Liver (tissue), 9 donors: ENCODE results near the gene ERC1. TPM values are rescaled to one million over a fixed set of nuclear protein-coding genes. Genes with fewer than 3 reads are reported as not detected.

Source experiments
- DNase-seq: peaks from one replicate; pipeline ENCODE4 v3.0.0-alpha.2; 2017; ENCODE audit warnings: low spot score
- H3K27ac ChIP-seq, 2 donors: one replicate each; pipeline ENCODE4 v1.7.0; 2013; ENCODE audit warnings: inconsistent platforms in 2 of 2, low read length in 2 of 2, control low read depth in 1 of 2, low read depth in 1 of 2, mild to moderate bottlenecking in 1 of 2
- H3K27me3 ChIP-seq, 4 donors: one replicate each; pipeline versions ENCODE4 v1.6.1 to v1.7.0; 2013; ENCODE audit warnings: low read length in 3 of 4, inconsistent platforms in 1 of 4, mild to moderate bottlenecking in 1 of 4, moderate library complexity in 1 of 4; ENCODE audit not compliant: control insufficient read depth in 4 of 4, insufficient read depth in 4 of 4
- H3K36me3 ChIP-seq, 4 donors: one replicate each; pipeline versions ENCODE4 v1.6.1 to v1.7.0; 2013; ENCODE audit warnings: low read length in 3 of 4, mild to moderate bottlenecking in 3 of 4, low read depth in 1 of 4, moderate library complexity in 1 of 4; ENCODE audit not compliant: control insufficient read depth in 4 of 4, insufficient read depth in 3 of 4
- H3K4me1 ChIP-seq, 4 donors: one replicate each; pipeline versions ENCODE4 v1.6.1 to v1.7.0; 2013; ENCODE audit warnings: low read length in 3 of 4, mild to moderate bottlenecking in 3 of 4, moderate library complexity in 1 of 4; ENCODE audit not compliant: control insufficient read depth in 4 of 4, insufficient read depth in 4 of 4
- H3K4me3 ChIP-seq, 3 donors: one replicate each; pipeline versions ENCODE4 v1.6.1 to v1.7.0; 2013; ENCODE audit warnings: low read length in 3 of 3, control low read depth in 1 of 3, low read depth in 1 of 3, mild to moderate bottlenecking in 1 of 3
- H3K9ac ChIP-seq, 2 donors: one replicate each; pipeline ENCODE4 v1.7.0; 2013; ENCODE audit warnings: low read length in 2 of 2, mild to moderate bottlenecking in 2 of 2, moderate library complexity in 2 of 2, control low read depth in 1 of 2, low read depth in 1 of 2
- H3K9me3 ChIP-seq, 4 donors: one replicate each; pipeline versions ENCODE4 v1.6.1 to v1.7.0; 2013; ENCODE audit warnings: low read length in 3 of 4; ENCODE audit not compliant: control insufficient read depth in 4 of 4
- CTCF ChIP-seq: fragments of 150-350 bp; IDR thresholded peaks from 2 replicates; pipeline ENCODE4 v1.5.1; 2017; ENCODE audit warnings: improper control_type of control experiment, low read depth, low read length; ENCODE audit not compliant: missing input control
- FOXA1 ChIP-seq: IDR thresholded peaks from 2 replicates; pipeline ENCODE4 v1.6.1; 2016; ENCODE audit warnings: antibody characterized with exemption
- GABPA ChIP-seq, 2 donors: IDR thresholded peaks in 1 of 2; conservative IDR thresholded peaks in 1 of 2; 2 replicates each; pipeline ENCODE4 v1.6.1; 2016; ENCODE audit warnings: antibody characterized with exemption in 2 of 2, mild to moderate bottlenecking in 1 of 2, moderate library complexity in 1 of 2
- HNF4A ChIP-seq, 2 donors: conservative IDR thresholded peaks; 2 replicates each; pipeline ENCODE4 v1.6.1; 2016; ENCODE audit warnings: antibody characterized with exemption in 2 of 2, mild to moderate bottlenecking in 2 of 2
- HNF4G ChIP-seq: IDR thresholded peaks from 2 replicates; pipeline ENCODE4 v1.6.1; 2016; ENCODE audit warnings: antibody characterized with exemption
- JUND ChIP-seq, 2 donors: IDR thresholded peaks; 2 replicates each; pipeline ENCODE4 v1.6.1; 2016; ENCODE audit warnings: antibody characterized with exemption in 2 of 2
- RAD21 ChIP-seq, 2 donors: IDR thresholded peaks; 2 replicates each; pipeline ENCODE4 v1.6.1; 2016; ENCODE audit warnings: antibody characterized with exemption in 2 of 2, mild to moderate bottlenecking in 2 of 2
- RXRA ChIP-seq, 2 donors: IDR thresholded peaks; 2 replicates each; pipeline ENCODE4 v1.6.1; 2017 to 2018; ENCODE audit warnings: antibody characterized with exemption in 2 of 2, mild to moderate bottlenecking in 1 of 2
- SP1 ChIP-seq: IDR thresholded peaks from 2 replicates; pipeline ENCODE4 v1.6.1; 2018; ENCODE audit warnings: antibody characterized with exemption, mild to moderate bottlenecking
- ZBTB33 ChIP-seq: IDR thresholded peaks from 2 replicates; pipeline ENCODE4 v1.6.1; 2016; ENCODE audit warnings: antibody characterized with exemption
- WGBS: extraction: QIAGEN DNeasy Blood & Tissue Kit; methylation state at CpG from one replicate; pipeline ENCODE4 v1.1.7; 2013; 5-methylcytosine and 5-hydroxymethylcytosine counted together
- polyA plus RNA-seq, 2 donors: library from polyadenylated mRNA; stranded (reverse) in 1 of 2; unstranded in 1 of 2; fragments of 200-250 nt in 1 of 2; fragments of >200 nt in 1 of 2; fragmentation: Nextera tagmentation in 1 of 2; extraction: Ambion mirVana in 1 of 2; gene quantifications; one replicate each; pipeline versions ENCODE4 v1.2.1 to v1.2.3, GENCODE V29; 2013 to 2015
- total RNA-seq, 2 donors: library from RNA; depleted of rRNA; stranded (reverse); fragments of >200 nt; gene quantifications; one replicate each; pipeline ENCODE4 v1.2.3, GENCODE V29; 2014
- TF ChIP-seq, protein P1 (sequence below): IDR thresholded peaks from 2 replicates; pipeline ENCODE4 v1.6.1; 2016; ENCODE audit warnings: antibody characterized with exemption
- TF ChIP-seq, protein P2 (sequence below): IDR thresholded peaks from 2 replicates; pipeline ENCODE4 v1.6.1; 2016; ENCODE audit warnings: antibody characterized with exemption
- donor health status: healthy.
- donor health status: healthy.
- donor health status: healthy.
- donor health status: healthy.
- donor health status: healthy.

ERC1 gene
- total and polyA plus RNA-seq, 4 donors: 6.2 to 50.2 (median 10.3) TPM

- TF ChIP-seq, protein P1, sequence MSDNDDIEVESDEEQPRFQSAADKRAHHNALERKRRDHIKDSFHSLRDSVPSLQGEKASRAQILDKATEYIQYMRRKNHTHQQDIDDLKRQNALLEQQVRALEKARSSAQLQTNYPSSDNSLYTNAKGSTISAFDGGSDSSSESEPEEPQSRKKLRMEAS: no peak
- TF ChIP-seq RAD21 (IDR thresholded peaks at IDR 0.05): no peak
Measured at GRCh38 chr12:1324910-1325309, 333.9 kb downstream of the ERC1 start (continued).

DNA sequence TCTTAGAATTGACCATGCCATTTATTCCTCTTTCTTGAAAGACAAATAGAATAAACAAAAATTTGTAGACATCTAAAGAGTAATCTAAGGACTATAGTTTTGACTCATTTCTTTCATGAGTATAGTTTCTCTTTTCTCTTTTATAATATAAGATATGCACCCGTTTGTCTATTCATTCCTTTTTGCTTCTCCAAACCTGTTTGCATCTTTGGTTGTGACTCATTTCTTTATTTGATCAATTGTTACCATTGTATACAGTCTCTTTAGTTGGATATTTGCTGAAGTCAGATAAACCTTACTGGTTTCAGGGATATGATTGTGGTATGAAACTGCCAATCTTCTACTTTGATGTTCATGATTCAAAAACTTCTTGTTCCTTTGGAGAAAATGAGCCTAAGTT lies 334.6 kb downstream of the ERC1 start:
- no peak for TF ChIP-seq HNF4G
- no peak for TF ChIP-seq CTCF
- no peak for TF ChIP-seq ZBTB33
- TF ChIP-seq, protein P2, sequence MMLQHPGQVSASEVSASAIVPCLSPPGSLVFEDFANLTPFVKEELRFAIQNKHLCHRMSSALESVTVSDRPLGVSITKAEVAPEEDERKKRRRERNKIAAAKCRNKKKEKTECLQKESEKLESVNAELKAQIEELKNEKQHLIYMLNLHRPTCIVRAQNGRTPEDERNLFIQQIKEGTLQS: no peak
- TF ChIP-seq GABPA (IDR thresholded peaks at IDR 0.05 in 1 of 2, conservative IDR thresholded peaks at IDR 0.05 in 1 of 2): no peak
- no peak for TF ChIP-seq FOXA1
- TF ChIP-seq HNF4A (conservative IDR thresholded peaks at IDR 0.05): no peak
- no peak for TF ChIP-seq JUND (IDR thresholded peaks at IDR 0.05)
- TF ChIP-seq SP1: no peak
- TF ChIP-seq RAD21 (IDR thresholded peaks at IDR 0.05): no peak
- no peak for DNase-seq
- Histone ChIP-seq H3K36me3 (no peaks in the 10 kb centered on the region), H3K4me1 (no peaks in the 10 kb centered on the region), H3K9ac (no peak overlapping the region), H3K9me3 (no peaks in the 10 kb centered on the region), H3K27me3 (no peaks in the 10 kb centered on the region), H3K27ac (no peak overlapping the region), H3K4me3 (no peak overlapping the region)
- WGBS: 85% methylated on average over 1 of the region's 1 CpG

DNA sequence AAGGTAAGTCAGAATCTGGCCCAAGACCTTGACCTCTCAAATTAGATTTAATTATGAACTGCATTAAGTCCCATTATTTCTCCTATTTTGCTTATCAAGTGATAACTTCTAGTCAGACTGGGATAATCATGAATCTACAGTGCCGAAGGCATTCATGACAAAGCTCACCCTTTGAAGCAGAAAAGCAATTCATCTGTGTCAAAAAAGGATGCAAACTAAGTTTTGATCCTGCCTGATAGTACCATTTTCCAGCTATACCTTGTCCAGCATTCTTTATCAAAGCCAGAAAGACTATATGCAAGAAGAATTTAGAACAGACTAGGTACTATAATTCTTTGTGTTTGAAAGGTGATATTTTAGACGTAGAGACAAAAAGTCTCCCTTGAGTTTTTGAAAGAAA lies 335.2 kb downstream of the ERC1 start:
- Histone ChIP-seq H3K4me1 (no peaks in the 10 kb centered on the region), H3K4me3 (no peak overlapping the region), H3K9ac (no peak overlapping the region), H3K27me3 (no peaks in the 10 kb centered on the region), H3K27ac (no peak overlapping the region), H3K9me3 (no peaks in the 10 kb centered on the region), H3K36me3 (no peaks in the 10 kb centered on the region)
- DNase-seq: no peak
- WGBS: 98% methylated on average over 2 of the region's 2 CpGs
- TF ChIP-seq ZBTB33 (no peak), JUND (IDR thresholded peaks at IDR 0.05) (no peak), GABPA (IDR thresholded peaks at IDR 0.05 in 1 of 2, conservative IDR thresholded peaks at IDR 0.05 in 1 of 2) (no peak), FOXA1 (no peak), RXRA (IDR thresholded peaks at IDR 0.05) (no peak), HNF4G (no peak), RAD21 (IDR thresholded peaks at IDR 0.05) (no peak)
